Endothelial cell of hepatic sinusoid (primary cell): Measurements from ENCODE around the gene FAM131B.

Experiments
- in situ Hi-C: cut with HindIII; loops from 2 replicates; pipeline ENCODE4 v1.10.0; 2017; ENCODE audit warnings: low sequenced_read_pairs

Gene FAM131B

DNA sequence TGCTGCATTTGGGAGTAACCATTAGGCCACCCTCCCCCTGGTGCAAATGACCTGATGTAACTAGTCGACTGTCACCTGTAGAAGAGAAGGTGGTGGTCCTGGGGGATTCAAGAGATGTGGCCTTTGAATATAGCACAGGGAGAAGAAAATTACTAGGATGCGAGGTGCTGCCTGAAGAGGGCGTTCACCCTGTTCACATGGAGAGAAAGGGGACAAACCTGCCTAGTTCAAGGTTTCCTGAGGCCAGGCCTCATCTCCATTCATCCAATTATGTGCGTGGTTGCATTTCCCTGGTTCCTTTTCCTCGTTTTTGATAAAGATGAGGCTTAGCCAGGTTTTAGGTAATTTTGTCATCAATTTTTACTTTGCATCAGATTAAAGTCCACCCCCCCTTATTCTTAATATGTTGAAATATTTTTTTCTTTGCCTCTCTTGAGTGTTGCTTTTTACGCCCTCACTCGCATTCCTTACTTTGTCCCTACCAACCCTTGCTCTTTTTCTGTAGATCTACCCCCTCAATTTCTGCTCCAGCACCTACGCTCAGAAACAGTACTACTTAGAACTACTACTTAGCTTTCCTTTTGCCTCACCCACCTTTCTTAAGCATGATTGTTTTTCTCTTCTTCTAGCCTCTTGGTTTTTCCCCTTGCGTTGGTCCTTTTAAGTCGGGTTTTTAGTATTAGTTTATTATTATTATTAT, 32.9 kb downstream of the FAM131B start:
- in situ Hi-C loops: no loop called here

DNA sequence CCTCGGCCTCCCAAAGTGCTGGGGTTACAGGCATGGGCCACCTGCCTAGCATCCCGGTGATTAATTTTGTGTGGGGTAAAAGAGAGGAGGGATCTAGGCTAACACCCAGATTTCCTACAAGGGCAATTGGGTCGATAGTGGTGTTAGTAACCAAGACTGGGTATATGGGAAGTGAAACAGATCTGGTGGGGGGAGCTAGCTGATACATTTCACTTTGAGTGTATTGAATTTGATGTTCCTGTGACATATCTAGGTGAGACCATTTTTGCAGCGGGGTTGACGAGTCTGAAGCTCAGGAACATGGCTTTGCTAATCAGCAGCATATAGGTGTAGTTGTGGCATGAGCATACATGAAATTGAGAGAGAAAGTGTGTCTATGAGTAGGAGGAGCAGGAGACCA, 34.6 kb downstream of the FAM131B start:
- in situ Hi-C loops: no loop called here

DNA sequence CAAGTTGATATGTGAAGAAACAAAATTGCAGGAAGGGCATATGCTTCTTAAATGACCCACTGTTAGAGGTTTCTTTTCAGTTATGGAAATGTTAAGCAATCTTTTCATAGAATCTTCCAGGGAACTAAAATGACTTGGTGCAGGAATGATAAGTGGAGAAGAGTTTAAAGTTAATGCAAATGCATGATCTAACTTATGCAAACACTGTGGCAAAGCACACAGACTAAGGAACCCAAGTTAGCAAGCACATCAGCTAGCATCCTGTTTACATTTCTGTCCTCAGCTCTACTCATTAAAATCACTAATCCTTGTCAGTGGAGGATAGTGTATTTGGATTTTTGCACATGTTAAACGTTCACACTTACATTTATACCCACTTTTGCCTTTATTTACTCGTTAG, 37.3 kb downstream of the FAM131B start:
- in situ Hi-C loops: no loop called here

DNA sequence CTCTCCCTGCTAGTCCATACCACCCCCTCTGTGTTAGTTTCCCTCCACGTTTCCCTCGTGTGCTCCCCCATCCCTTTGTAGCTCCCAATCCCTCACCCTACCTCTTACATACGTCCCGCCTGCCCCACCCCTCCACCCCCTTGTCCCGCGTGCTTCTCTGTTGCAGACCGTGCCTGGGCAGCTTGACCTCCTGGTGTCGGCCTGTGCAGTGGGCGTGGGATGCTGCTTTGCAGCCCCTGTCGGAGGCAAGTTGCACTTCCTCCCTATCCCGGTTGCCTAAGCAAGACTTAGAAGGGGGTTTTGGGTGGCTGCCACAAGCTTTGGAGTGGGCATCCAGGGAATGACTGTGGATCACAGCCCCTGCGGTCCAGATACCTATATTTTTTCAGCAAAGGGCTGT, 38.9 kb downstream of the FAM131B start:
- in situ Hi-C loops: loop anchor here (5.0 kb wide), 1 partner anchor 64 kb away; no protein-coding TSS in a partner anchor

DNA sequence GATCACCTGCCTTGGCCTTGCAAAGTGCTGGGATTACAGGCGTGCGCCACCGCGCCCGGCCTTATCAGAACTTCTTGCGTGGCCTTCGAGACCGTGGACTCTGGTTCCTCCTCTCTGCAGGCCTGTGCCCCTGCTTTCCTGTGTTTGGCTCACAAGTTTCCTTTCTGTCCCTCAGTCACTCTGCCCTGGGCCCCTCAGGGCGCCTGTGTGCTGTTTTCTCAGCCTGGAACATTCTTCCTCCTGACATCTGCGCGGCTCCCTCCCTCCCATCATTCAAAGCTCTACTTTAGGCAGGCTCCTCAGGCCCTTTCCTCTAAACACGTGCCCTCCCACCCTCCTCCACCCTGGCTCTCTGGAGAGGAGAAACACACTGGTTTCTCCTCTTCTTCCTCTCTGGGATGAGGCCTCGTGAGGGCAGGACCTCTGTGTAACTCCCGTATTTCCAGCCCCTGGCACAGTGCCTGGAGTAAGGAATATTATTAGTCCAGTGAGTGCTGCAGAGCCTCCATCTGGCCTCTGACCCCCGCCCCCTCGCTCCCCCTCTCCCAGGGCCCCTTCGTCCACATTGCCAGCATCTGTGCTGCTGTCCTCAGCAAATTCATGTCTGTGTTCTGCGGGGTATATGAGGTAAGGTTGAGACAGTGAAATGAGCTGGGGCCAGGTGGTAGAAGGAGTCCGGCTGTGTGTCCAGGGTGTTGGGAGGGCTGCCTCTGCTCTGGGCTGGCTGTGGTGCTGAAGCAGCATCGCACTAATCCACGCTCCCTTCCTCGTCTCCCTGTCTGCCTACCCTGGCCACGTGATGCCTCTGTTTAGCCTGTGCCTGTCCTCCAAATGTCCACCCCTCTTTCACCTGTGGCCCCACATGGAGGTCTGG, 39.5 kb downstream of the FAM131B start:
- in situ Hi-C loops: loop anchor here (5.0 kb wide), 1 partner anchor 64 kb away; no protein-coding TSS in a partner anchor

DNA sequence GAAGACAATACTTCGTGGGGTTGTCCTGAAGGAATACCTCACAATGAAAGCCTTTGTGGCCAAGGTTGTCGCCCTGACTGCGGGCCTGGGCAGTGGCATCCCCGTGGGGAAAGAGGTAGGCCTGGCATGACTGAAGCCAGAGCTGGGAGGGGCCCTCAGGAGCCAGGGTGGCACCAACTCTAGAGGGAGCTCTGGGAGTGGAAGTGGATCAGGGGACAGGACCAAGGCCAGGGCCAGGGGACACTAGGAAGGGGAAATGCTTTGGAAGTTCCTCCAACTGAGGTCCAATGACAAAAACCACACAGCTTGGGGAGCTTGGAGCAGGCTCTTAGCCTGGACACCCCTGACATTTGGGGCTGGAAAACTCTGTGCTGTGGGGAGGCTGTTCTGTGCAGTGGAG, 40.8 kb downstream of the FAM131B start:
- in situ Hi-C loops: loop anchor here (5.0 kb wide), 1 partner anchor 66 kb away; no protein-coding TSS in a partner anchor

DNA sequence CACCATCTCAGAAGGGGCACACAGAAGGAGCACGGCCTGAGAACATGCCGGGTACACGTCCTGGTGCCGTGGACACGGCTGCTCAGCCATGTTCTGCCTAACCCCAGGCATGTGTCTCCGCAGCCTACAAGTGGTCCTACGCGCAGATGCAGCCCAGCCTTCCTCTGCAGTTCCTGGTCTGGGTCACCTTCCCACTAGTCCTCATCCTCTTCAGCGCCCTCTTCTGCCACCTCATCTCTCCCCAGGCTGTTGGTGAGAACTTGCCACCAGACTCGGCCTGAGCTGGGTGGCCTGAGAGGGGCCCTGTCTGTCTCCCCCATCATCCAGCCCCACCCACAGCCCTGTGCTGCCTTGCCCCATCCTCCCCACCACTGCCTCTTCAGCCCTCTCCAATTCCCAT, 41.3 kb downstream of the FAM131B start:
- in situ Hi-C loops: loop anchor here (5.0 kb wide), 1 partner anchor 66 kb away; no protein-coding TSS in a partner anchor

DNA sequence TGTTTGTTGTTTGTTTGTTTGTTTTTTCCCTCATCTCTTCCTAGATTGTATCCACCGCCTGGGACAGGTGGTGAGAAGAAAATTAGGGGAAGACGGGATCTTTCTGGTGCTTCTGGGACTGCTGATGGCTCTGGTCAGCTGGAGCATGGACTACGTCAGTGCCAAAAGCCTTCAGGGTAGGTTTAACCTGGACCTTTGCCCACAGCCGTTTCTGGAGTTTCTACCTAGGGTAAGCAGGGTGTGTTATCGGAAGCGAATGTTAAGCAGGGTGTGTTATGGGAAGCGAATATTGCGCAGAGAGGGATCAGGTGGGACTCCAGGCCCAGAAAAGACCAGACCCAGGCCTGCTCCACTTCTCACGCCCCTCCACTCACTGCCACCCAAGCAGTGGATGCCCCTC, 41.9 kb downstream of the FAM131B start:
- in situ Hi-C loops: loop anchor here (5.0 kb wide), 1 partner anchor 67 kb away; no protein-coding TSS in a partner anchor

DNA sequence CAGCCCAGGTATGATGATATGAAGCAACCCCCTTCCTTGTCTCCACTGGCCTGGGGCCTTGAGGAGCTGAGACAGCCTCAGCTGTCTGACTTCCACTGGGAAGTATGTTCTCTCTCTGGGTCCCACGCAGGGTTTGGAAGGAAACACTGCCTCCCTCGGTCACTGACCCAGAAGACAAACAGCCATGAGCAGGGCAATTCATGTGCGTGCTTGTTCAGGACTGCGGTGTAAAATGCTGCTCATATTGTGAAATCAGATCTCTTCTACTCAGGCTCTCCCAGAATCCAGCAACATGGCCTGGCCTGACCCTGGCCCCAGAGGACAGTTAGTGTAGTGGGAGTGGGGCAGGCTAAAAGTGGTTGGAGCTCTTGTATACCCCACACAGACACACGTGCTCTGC, 43.9 kb downstream of the FAM131B start:
- in situ Hi-C loops: no loop called here

DNA sequence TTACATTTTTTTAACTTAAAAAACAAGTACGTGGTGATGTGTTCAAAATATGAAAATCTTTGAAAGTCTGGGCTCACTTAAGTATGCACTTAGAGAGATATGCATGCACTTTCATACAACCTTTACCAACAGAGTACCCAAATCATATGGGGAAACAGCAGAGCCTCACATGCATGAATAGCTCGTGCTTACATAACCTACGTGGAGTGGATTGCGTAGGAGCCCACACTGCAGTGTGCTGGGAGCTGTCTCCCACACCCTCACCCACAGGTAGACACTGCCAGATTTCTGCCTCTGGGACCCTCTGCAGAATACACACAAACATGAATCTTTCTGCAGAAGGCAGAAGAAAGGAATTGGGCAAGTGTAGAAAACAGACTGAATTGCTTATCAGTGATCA, 46.0 kb downstream of the FAM131B start:
- in situ Hi-C loops: no loop called here

DNA sequence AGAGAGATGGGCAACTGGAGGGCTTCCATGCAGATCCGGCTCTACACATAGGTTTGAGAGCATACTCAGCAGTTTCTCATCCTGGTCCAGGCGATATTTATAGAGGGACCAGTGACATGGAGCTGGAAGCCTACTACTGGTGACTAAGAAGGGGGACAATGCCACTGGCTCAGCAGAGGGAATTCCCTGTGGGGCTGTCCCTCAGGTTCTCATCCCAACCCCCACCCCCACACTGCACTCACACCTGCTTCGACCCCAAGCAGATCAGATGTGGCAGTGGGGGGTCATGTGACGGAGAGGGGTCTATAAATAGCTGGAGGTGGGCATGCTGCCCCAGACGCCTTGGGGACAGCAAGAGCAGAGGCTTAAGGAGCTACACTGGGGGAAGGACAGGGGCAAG, 46.7 kb downstream of the FAM131B start, which contains the start of gene CLCN1:
Gene CLCN1, plus strand, starts transcription at position 336 of the 400 bp plus-strand sequence. CDS start 102 bp downstream, outside the sequence.
- in situ Hi-C loops: no loop called here

DNA sequence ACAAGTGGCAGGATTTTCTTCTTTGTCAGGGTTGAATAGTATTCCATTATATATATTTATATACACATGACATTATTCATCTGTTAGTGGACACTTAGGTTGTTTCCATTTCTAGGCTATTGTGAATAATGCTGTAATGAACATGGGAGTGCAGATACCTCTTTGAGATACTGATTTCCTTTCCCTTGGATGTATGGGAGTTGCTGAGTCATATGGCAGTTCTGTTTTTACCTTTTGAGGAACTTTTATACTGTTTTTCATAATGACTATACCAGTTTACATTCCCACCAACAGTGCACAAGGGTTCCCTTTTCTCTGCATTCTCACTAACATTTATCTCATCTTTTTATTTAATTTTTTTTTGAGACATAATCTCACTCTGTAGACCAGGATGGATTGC, 48.4 kb downstream of the FAM131B start:
- in situ Hi-C loops: no loop called here

DNA sequence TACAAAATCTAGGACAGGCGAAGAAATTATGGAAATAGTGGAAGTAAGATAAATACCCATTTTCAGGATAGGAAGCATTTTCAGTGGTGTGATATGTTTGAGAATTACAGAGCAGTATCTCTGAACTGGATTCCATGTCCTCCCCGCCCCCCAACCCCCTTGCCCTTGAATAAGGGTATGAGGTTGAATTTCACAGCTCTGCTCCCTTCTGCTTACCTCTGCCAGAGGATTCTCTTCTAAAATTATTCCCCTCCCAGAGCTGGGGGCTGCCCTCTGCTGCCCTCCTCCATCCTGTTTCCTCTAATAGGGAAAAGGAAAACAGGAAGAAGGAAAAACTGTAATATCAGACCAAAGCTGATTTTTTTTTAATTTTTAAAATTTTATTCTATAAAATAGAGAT, 53.9 kb downstream of the FAM131B start:
- in situ Hi-C loops: loop anchor here (10.0 kb wide), 2 partner anchors 64 to 294 kb away; no protein-coding TSS in a partner anchor

DNA sequence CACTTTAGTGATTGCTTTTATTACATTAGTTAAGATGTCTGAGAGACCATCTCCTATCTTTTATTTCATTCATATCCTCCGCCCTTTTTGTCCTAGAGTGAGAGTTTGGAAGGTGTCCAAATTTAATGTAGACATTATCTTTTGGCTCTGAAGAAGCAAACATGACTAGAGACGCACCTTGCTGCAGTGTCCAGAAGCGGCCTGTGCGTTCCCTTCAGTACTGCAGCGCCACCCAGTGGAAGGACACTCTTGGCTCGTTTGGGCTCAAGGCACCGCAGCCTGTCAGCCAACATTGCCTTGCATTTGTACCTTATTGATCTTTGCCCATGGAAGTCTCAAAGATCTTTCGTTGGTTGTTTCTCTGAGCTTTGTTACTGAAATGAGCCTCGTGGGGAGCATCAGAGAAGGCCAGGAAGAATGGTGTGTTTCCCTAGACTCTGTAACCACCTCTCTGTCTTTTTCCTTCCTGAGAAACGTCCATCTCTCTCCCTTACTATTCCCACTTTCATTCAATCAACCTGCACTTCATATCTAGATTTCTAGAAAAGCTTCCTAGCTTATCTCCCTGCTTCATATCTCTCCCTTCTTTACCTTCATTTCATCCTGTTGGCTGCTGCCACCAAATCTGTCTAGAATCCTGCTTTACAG, 57.0 kb downstream of the FAM131B start:
- in situ Hi-C loops: loop anchor here (10.0 kb wide), 2 partner anchors 61 to 291 kb away; no protein-coding TSS in a partner anchor

DNA sequence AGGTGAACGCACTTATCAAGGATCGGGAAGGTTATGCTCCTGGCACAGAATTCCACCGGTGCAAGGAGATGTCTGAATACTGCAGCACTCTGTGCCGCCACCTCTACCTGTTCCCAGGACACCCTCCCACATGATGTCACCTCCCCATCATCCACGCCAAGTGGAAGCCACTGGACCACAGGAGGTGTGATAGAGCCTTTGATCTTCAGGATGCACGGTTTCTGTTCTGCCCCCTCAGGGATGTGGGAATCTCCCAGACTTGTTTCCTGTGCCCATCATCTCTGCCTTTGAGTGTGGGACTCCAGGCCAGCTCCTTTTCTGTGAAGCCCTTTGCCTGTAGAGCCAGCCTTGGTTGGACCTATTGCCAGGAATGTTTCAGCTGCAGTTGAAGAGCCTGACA, 57.6 kb downstream of the FAM131B start:
- in situ Hi-C loops: loop anchor here (10.0 kb wide), 2 partner anchors 60 to 290 kb away; no protein-coding TSS in a partner anchor

DNA sequence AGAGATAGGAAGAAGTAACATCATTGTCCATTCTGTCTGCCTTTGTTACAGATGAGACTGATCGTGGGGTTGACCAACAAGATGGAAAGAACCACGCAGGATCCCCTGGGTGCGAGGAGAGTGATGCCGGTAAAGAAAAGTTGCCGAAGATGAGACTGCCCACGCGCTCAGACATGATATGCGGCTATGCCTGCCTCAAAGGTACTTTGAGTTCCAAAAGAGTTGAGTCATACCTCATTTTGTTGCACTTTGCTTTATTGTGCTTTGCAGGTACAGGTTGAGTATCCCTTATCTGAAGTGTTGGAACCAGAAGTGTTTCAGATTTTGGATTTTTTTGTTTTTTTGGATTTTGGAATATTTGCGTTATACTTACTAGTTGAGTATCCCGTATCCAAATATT, 58.8 kb downstream of the FAM131B start:
- in situ Hi-C loops: loop anchor here (10.0 kb wide), 2 partner anchors 59 to 289 kb away; no protein-coding TSS in a partner anchor
